HCT116 (cell line): ENCODE data around the gene SAMSN1. TPM values are rescaled to one million over a fixed set of nuclear protein-coding genes. Genes with fewer than 3 reads are reported as not detected.

Experiments used
- ATAC-seq: fragments of 200-7000 bp; cut with Tn5 transposase; 2 replicates; pipeline ENCODE4 v1.9.1; 2020; ENCODE audit warnings: mild to moderate bottlenecking, moderate library complexity
- BruUV-seq: library from RNA; stranded (reverse); fragments of 400-500 nt; replicated peaks from 2 replicates; lab custom pipeline; 2021; lab: Mats Ljungman, UMichigan
- CTCF ChIA-PET: fragments of 300-600 bp; sonication (Branson Sonifier 250); formaldehyde crosslinking; loops from one replicate; lab custom pipeline; 2021; ENCODE audit warnings: antibody characterized with exemption; lab: Charles Lee
- POLR2A ChIA-PET: fragments of 300-600, 350-600 bp; sonication (Branson Sonifier 250); formaldehyde crosslinking; loops from one replicate; lab custom pipeline; 2021; ENCODE audit warnings: antibody characterized with exemption; lab: Charles Lee
- RAD21 ChIA-PET, 2 experiments: fragments of 300-600 bp; sonication (Branson Sonifier 250); formaldehyde crosslinking; loops; one replicate each; lab custom pipeline; 2023; ENCODE audit warnings: low total read pairs in 2 of 2; ENCODE audit not compliant: uncharacterized antibody in 2 of 2, unreplicated experiment in 2 of 2, low non-redundant PET in 1 of 2; lab: Charles Lee
- DNase-seq: peaks from one replicate; pipeline ENCODE4 v3.0.0-alpha.2; 2010; ENCODE audit warnings: low read depth, low spot score
- H2AFZ ChIP-seq: fragments of 200-600 bp; shearing (Covaris generic), sonication (generic); 2 replicates; pipeline ENCODE4 v1.6.1; 2017; ENCODE audit warnings: low read depth, mixed run types, mixed read lengths, antibody characterized with exemption, low read length; ENCODE audit not compliant: poor library complexity, severe bottlenecking
- H3K27ac ChIP-seq: 2 replicates; pipeline ENCODE4 v1.5.1; 2012; ENCODE audit warnings: low read depth, low read length
- H3K27me3 ChIP-seq: fragments of 200-600 bp; sonication (generic); 2 replicates; pipeline ENCODE4 v1.6.1; 2016; ENCODE audit warnings: mixed run types, low read length, mixed read lengths; ENCODE audit not compliant: insufficient read depth
- H3K36me3 ChIP-seq, 2 experiments: fragments of 200-500 bp in 1 of 2; fragments of 200-600 bp in 1 of 2; sonication (Bioruptor generic) in 1 of 2; sonication (generic) in 1 of 2; 2 replicates each; pipeline versions ENCODE4 v1.5.1 to v1.6.1; 2014 to 2016; ENCODE audit warnings: low read length in 2 of 2, inconsistent platforms in 1 of 2, mixed read lengths in 1 of 2, mixed run types in 1 of 2; ENCODE audit not compliant: insufficient read depth in 2 of 2, control insufficient read depth in 1 of 2
- H3K4me1 ChIP-seq, 2 experiments: fragments of 200-600 bp in 1 of 2; sonication (generic) in 1 of 2; 2 replicates each; pipeline versions ENCODE4 v1.5.1 to v1.6.1; 2012 to 2017; ENCODE audit warnings: low read length in 2 of 2, inconsistent platforms in 1 of 2, mild to moderate bottlenecking in 1 of 2, mixed read lengths in 1 of 2, mixed run types in 1 of 2, moderate library complexity in 1 of 2; ENCODE audit not compliant: insufficient read depth in 2 of 2, control insufficient read depth in 1 of 2
- H3K4me2 ChIP-seq: fragments of 200-600 bp; sonication (generic); 2 replicates; pipeline ENCODE4 v1.6.1; 2017; ENCODE audit warnings: mixed run types, low read length, mixed read lengths
- H3K4me3 ChIP-seq, 2 experiments: fragments of 200-600 bp in 1 of 2; sonication (generic) in 1 of 2; replicated peaks in 1 of 2; 2 replicates each; pipeline ENCODE4 v1.5.1; 2011 to 2016; ENCODE audit warnings: low read length in 2 of 2, control low read depth in 1 of 2, low read depth in 1 of 2, mild to moderate bottlenecking in 1 of 2, mixed read lengths in 1 of 2, mixed run types in 1 of 2
- H3K79me2 ChIP-seq: fragments of 200-600 bp; sonication (generic); 2 replicates; pipeline ENCODE4 v1.6.1; 2017; ENCODE audit warnings: mild to moderate bottlenecking, mixed run types, low read length, moderate library complexity, mixed read lengths; ENCODE audit not compliant: insufficient read depth
- H3K9ac ChIP-seq: fragments of 200-600 bp; sonication (generic); 2 replicates; pipeline ENCODE4 v1.6.1; 2016; ENCODE audit warnings: low read length, mixed read lengths
- H3K9me2 ChIP-seq: fragments of 200-600 bp; sonication (generic), shearing (Covaris generic); 2 replicates; pipeline ENCODE4 v1.6.1; 2017; ENCODE audit warnings: mixed run types, mild to moderate bottlenecking, moderate library complexity; ENCODE audit not compliant: insufficient read depth
- H3K9me3 ChIP-seq, 2 experiments: fragments of 200-500 bp in 1 of 2; fragments of 200-600 bp in 1 of 2; sonication (Bioruptor generic) in 1 of 2; sonication (generic) in 1 of 2; 2 replicates each; pipeline ENCODE4 v1.6.1; 2014 to 2017; ENCODE audit warnings: low read length in 2 of 2, mixed read lengths in 2 of 2, inconsistent platforms in 1 of 2, low read depth in 1 of 2, mild to moderate bottlenecking in 1 of 2, mixed run types in 1 of 2, moderate library complexity in 1 of 2; ENCODE audit not compliant: control insufficient read depth in 1 of 2, insufficient read depth in 1 of 2
- H4K20me1 ChIP-seq: fragments of 200-600 bp; sonication (generic), shearing (Covaris generic); 2 replicates; pipeline ENCODE4 v1.6.1; 2017; ENCODE audit warnings: mixed run types, mild to moderate bottlenecking, moderate library complexity; ENCODE audit not compliant: insufficient read depth
- ATF3 ChIP-seq: IDR thresholded peaks from 2 replicates; pipeline ENCODE4 v1.6.1; 2012
- CEBPB ChIP-seq: IDR thresholded peaks from 2 replicates; pipeline ENCODE4 v1.6.1; 2012; ENCODE audit warnings: low read depth
- CTCF ChIP-seq, 3 experiments: fragments of 200-600 bp in 1 of 3; sonication (generic) in 1 of 3; IDR thresholded peaks in 2 of 3; conservative IDR thresholded peaks in 1 of 3; 2 replicates each; pipeline ENCODE4 v1.5.1; 2012 to 2017; ENCODE audit warnings: low read depth in 2 of 3, low read length in 2 of 3, antibody characterized with exemption in 1 of 3, borderline replicate concordance in 1 of 3, control low read depth in 1 of 3, mild to moderate bottlenecking in 1 of 3, mixed read lengths in 1 of 3, mixed run types in 1 of 3, moderate library complexity in 1 of 3; ENCODE audit not compliant: insufficient read depth in 1 of 3
- ELF1 ChIP-seq: IDR thresholded peaks from 2 replicates; pipeline ENCODE4 v1.6.1; 2012; ENCODE audit warnings: low read depth, borderline replicate concordance
- EZH2 ChIP-seq: fragments of 200-600 bp; sonication (generic); IDR thresholded peaks from 2 replicates; pipeline ENCODE4 v1.6.1; 2017; ENCODE audit warnings: antibody characterized with exemption, mixed run types
- FOSL1 ChIP-seq: IDR thresholded peaks from 2 replicates; pipeline ENCODE4 v1.6.1; 2012; ENCODE audit warnings: low read depth
- POLR2A ChIP-seq: IDR thresholded peaks from 2 replicates; pipeline ENCODE4 v1.7.0; 2011; ENCODE audit warnings: borderline replicate concordance; ENCODE audit not compliant: insufficient read depth, insufficient read length; ENCODE audit errors: extremely low read depth
- REST ChIP-seq: IDR thresholded peaks from 2 replicates; pipeline ENCODE4 v1.6.1; 2012; ENCODE audit warnings: low read depth
- SIN3A ChIP-seq: IDR thresholded peaks from 2 replicates; pipeline ENCODE4 v1.6.1; 2012; ENCODE audit warnings: low read depth
- SP1 ChIP-seq: IDR thresholded peaks from 2 replicates; pipeline ENCODE4 v1.6.1; 2012; ENCODE audit warnings: low read depth
- SRF ChIP-seq: IDR thresholded peaks from 2 replicates; pipeline ENCODE4 v1.6.1; 2012; ENCODE audit warnings: low read depth
- TCF7L2 ChIP-seq: IDR thresholded peaks from 2 replicates; pipeline ENCODE4 v1.7.0; 2011; ENCODE audit warnings: borderline replicate concordance, inconsistent platforms; ENCODE audit not compliant: insufficient read depth, insufficient read length; ENCODE audit errors: extremely low read depth
- YY1 ChIP-seq: IDR thresholded peaks from 2 replicates; pipeline ENCODE4 v1.6.1; 2011; ENCODE audit warnings: low read length, low read depth, moderate library complexity, mild to moderate bottlenecking; ENCODE audit not compliant: insufficient replicate concordance; ENCODE audit errors: extremely low read depth
- ZFX ChIP-seq: fragments of 450-650 bp; IDR thresholded peaks from 2 replicates; pipeline ENCODE4 v1.6.1; 2017
- ZNF274 ChIP-seq: fragments of 200-500 bp; sonication (Bioruptor generic); IDR thresholded peaks from 2 replicates; pipeline ENCODE4 v1.6.1; 2014; ENCODE audit warnings: mild to moderate bottlenecking, low read depth, low read length, inconsistent platforms
- intact Hi-C: fragments of 100-400 bp; cut with micrococcal nuclease; formaldehyde crosslinking; loops from 2 replicates; pipeline ENCODE4 v1.10.0; 2022
- total RNA-seq: library from RNA; stranded (reverse); gene quantifications from one replicate; pipeline ENCODE4 v1.2.1, GENCODE V29; 2021; ENCODE audit not compliant: unreplicated experiment

Gene SAMSN1
- total RNA-seq, 1 experiment from 2014 or later = 0.57 TPM

- Histone ChIP-seq H3K79me2 (no peaks in the 10 kb centered on the region), H2AFZ (no peak overlapping the region), H3K9ac (no peak overlapping the region), H4K20me1 (no peaks in the 10 kb centered on the region), H3K4me1 (peaks cover 0 to 6% of the 10 kb centered on the region in 2 experiments; a peak in 1 of 4 replicates), H3K27ac (no peak overlapping the region), H3K27me3 (no peaks in the 10 kb centered on the region), H3K9me3 (no peaks in the 10 kb centered on the region; a peak in 1 of 4 replicates), H3K36me3 (no peaks in the 10 kb centered on the region), H3K4me2 (no peak overlapping the region), H3K9me2 (no peaks in the 10 kb centered on the region), H3K4me3 (no peak overlapping the region)
- ChIA-PET POLR2A (no interaction called here), RAD21 (no interaction called here), CTCF (no interaction called here)
- DNase-seq (no peak), ATAC-seq (no peak)
- BruUV-seq = no TSS peak
- intact Hi-C loops = no loop called here
- TF ChIP-seq FOSL1 = no peak
- no peak for TF ChIP-seq ATF3
- no peak for TF ChIP-seq EZH2
- TF ChIP-seq SIN3A = no peak
- TF ChIP-seq CTCF (IDR thresholded peaks at IDR 0.05 in 2 of 3, conservative IDR thresholded peaks at IDR 0.05 in 1 of 3; ENCODE audit: borderline replicate concordance in 1 of 3, insufficient read depth in 1 of 3, low read depth in 2 of 3, low read length in 2 of 3) = no peak
- TF ChIP-seq TCF7L2 = no peak
- TF ChIP-seq ZFX = no peak
- no peak for TF ChIP-seq CEBPB
- TF ChIP-seq ELF1 = no peak
- no peak for TF ChIP-seq ZNF274
- TF ChIP-seq REST = no peak
- TF ChIP-seq POLR2A = no peak
- no peak for TF ChIP-seq SP1
- TF ChIP-seq SRF = no peak
- no peak for TF ChIP-seq YY1
Observed at GRCh38 chr21:14554948-14555347, 8.8 kb upstream of the SAMSN1 start.
